ENCODE results near the gene ZDHHC11B.
"Not testable (repeated sequence)": the region's sequence is repeated elsewhere in the genome, so short reads cannot be mapped to it uniquely, and the experiment has no call there.

ZDHHC11B gene

GRCh38 chr5:784428-785177 is at the start of gene ZDHHC11B:
TSS of gene ZDHHC11B (minus strand) at chr5:784729. CDS start at chr5:766919, 17,810 bp downstream.
- DNase-seq (ENCODE audit: low read depth) = peak; percentile 6

GRCh38 chr5:834013-834412 is 49.5 kb upstream of the ZDHHC11B start:
- not testable (repeated sequence) for DNase-seq (ENCODE audit: low read depth)

GRCh38 chr5:828194-828593 is 43.7 kb upstream of the ZDHHC11B start:
- DNase-seq (ENCODE audit: low read depth) = not testable (repeated sequence)

- not testable (repeated sequence) for DNase-seq (ENCODE audit: low read depth)
Observed at GRCh38 chr5:825544-825943, 41.0 kb upstream of the ZDHHC11B start.

GRCh38 chr5:821504-821903 is 37.0 kb upstream of the ZDHHC11B start:
- DNase-seq (ENCODE audit: low read depth) = no peak

GRCh38 chr5:820245-820644 is 35.7 kb upstream of the ZDHHC11B start:
- DNase-seq (ENCODE audit: low read depth) = no peak

- DNase-seq (ENCODE audit: low read depth) = no peak
Observed at GRCh38 chr5:819078-819477, 34.5 kb upstream of the ZDHHC11B start.

GRCh38 chr5:816176-816575 is 31.6 kb upstream of the ZDHHC11B start:
- no peak for DNase-seq (ENCODE audit: low read depth)

- DNase-seq (ENCODE audit: low read depth) = no peak
Observed at GRCh38 chr5:815449-815848, 30.9 kb upstream of the ZDHHC11B start.

- not testable (repeated sequence) for DNase-seq (ENCODE audit: low read depth)
Observed at GRCh38 chr5:813575-813974, 29.0 kb upstream of the ZDHHC11B start.

GRCh38 chr5:811384-811783 is 26.9 kb upstream of the ZDHHC11B start:
- not testable (repeated sequence) for DNase-seq (ENCODE audit: low read depth)

GRCh38 chr5:807719-808514 is 23.4 kb upstream of the ZDHHC11B start:
- not testable (repeated sequence) for DNase-seq (ENCODE audit: low read depth)

GRCh38 chr5:801472-801871 is 16.9 kb upstream of the ZDHHC11B start:
- no peak for DNase-seq (ENCODE audit: low read depth)

GRCh38 chr5:801055-801454 is 16.5 kb upstream of the ZDHHC11B start:
- DNase-seq (ENCODE audit: low read depth) = not testable (repeated sequence)

GRCh38 chr5:798505-799138 is 14.1 kb upstream of the ZDHHC11B start:
- not testable (repeated sequence) for DNase-seq (ENCODE audit: low read depth)

- not testable (repeated sequence) for DNase-seq (ENCODE audit: low read depth)
Observed at GRCh38 chr5:797986-798385, 13.5 kb upstream of the ZDHHC11B start.

GRCh38 chr5:795873-796272 is 11.3 kb upstream of the ZDHHC11B start:
- not testable (repeated sequence) for DNase-seq (ENCODE audit: low read depth)

- not testable (repeated sequence) for DNase-seq (ENCODE audit: low read depth)
Observed at GRCh38 chr5:794948-795347, 10.4 kb upstream of the ZDHHC11B start.

- not testable (repeated sequence) for DNase-seq (ENCODE audit: low read depth)
Observed at GRCh38 chr5:788703-789102, 4.2 kb upstream of the ZDHHC11B start.

- DNase-seq (ENCODE audit: low read depth) = not testable (repeated sequence)
Observed at GRCh38 chr5:787857-788233, 3.3 kb upstream of the ZDHHC11B start.

GRCh38 chr5:787224-787856 is 2.8 kb upstream of the ZDHHC11B start:
- DNase-seq (ENCODE audit: low read depth) = not testable (repeated sequence)

GRCh38 chr5:785181-785705 is 714 bp upstream of the ZDHHC11B start:
- DNase-seq (ENCODE audit: low read depth) = not testable (repeated sequence)

Data from HS-5 (cell line).